ENCODE measurements around the gene PTPRM.

DNA sequence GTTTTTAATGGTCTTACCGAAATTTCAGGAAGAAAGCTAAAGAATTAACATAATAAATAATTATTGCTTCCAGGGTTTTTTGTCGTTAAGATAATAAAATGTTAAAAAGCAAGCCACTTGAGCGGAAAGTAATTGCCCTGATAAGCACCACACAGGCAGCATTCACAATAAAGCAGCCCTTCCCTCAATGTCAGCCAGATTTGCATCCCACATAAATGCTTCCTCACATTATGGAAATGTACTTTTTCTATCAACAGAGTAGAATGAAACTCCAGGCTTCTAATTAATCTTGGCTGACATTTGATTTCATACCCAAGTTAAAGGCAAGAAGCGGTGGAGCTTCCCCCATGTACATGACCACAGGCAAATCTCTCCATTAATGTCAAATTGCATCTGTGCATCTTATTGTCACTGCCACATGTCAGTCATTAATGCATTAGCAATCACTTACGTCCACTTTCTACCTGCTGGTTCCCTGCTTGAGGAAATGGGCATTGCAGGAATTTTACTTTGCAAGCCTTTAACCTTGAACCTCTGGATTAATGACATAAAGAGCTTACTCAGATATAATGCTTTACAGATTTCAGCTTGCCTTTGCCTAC lies 26.2 kb downstream of the PTPRM start:
- no peak for TF ChIP-seq EP300 (IDR thresholded peaks at IDR 0.05)
- TF ChIP-seq, protein P1, sequence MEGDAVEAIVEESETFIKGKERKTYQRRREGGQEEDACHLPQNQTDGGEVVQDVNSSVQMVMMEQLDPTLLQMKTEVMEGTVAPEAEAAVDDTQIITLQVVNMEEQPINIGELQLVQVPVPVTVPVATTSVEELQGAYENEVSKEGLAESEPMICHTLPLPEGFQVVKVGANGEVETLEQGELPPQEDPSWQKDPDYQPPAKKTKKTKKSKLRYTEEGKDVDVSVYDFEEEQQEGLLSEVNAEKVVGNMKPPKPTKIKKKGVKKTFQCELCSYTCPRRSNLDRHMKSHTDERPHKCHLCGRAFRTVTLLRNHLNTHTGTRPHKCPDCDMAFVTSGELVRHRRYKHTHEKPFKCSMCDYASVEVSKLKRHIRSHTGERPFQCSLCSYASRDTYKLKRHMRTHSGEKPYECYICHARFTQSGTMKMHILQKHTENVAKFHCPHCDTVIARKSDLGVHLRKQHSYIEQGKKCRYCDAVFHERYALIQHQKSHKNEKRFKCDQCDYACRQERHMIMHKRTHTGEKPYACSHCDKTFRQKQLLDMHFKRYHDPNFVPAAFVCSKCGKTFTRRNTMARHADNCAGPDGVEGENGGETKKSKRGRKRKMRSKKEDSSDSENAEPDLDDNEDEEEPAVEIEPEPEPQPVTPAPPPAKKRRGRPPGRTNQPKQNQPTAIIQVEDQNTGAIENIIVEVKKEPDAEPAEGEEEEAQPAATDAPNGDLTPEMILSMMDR (IDR thresholded peaks at IDR 0.05): no peak
- TF ChIP-seq POLR2A (IDR thresholded peaks at IDR 0.05): no peak

Measured in gastroesophageal sphincter (tissue), 3 donors.